H1 (cell line): ENCODE results near the gene GFOD1. TPM values are rescaled to one million over a fixed set of nuclear protein-coding genes. Genes with fewer than 3 reads are reported as not detected.

ENCODE experiments used
- ATF2 ChIP-seq: IDR thresholded peaks from 2 replicates; pipeline ENCODE4 v1.6.1; 2012; ENCODE audit warnings: low read length, inconsistent platforms
- CBX5 ChIP-seq: fragments of 300-800, 300-1000 bp; sonication (generic); IDR thresholded peaks from 2 replicates; pipeline ENCODE4 v1.7.1; 2016; ENCODE audit warnings: antibody characterized with exemption, low read length, low read depth
- FOSL1 ChIP-seq: IDR thresholded peaks from 2 replicates; pipeline ENCODE4 v1.6.1; 2011; ENCODE audit warnings: mild to moderate bottlenecking, low read depth, low read length, moderate library complexity; ENCODE audit not compliant: insufficient read depth
- GTF2F1 ChIP-seq: IDR thresholded peaks from 2 replicates; pipeline ENCODE4 v1.6.1; 2012; ENCODE audit warnings: low read depth, low read length, improper control_type of control experiment, borderline replicate concordance
- SIRT6 ChIP-seq: IDR thresholded peaks from one replicate; pipeline ENCODE4 v1.7.1; 2012; ENCODE audit warnings: low read length, inconsistent platforms
- ZNF274 ChIP-seq: IDR thresholded peaks from 2 replicates; pipeline ENCODE4 v1.7.0; 2012; ENCODE audit warnings: low read length, borderline replicate concordance; ENCODE audit errors: extremely low read depth
- polyA plus RNA-seq, 7 experiments: library from polyadenylated mRNA; depleted of rRNA in 3 of 7; stranded (reverse) in 5 of 7; unstranded in 2 of 7; fragments of >200 nt in 5 of 7; fragments of 200-250 nt in 2 of 7; gene quantifications; 1 replicate in 5 of 7; 2 replicates in 1 of 7; 4 replicates in 1 of 7; pipeline versions ENCODE4 v1.2.1 to v1.2.3, GENCODE V29; 2011 to 2013; ENCODE audit warnings: missing spikeins in 2 of 7, mixed read lengths in 2 of 7
- total RNA-seq: library from RNA; stranded (reverse); fragmentation: NEBNext Ultra II Directional; extraction: Animal tissue kit (Norgen Biotek cat#: 25700); gene quantifications from 2 replicates; pipeline ENCODE4 v1.2.1, GENCODE V29; 2021

The GFOD1 gene
- total and polyA plus RNA-seq, 2 of the 8 experiments (the other 6 are each of a cell fraction or from before 2014, with no cell fraction given): 2.5 to 8.8 TPM

- no peak for TF ChIP-seq ATF2
- TF ChIP-seq ZNF274: no peak
- TF ChIP-seq CBX5: no peak
- TF ChIP-seq GTF2F1: no peak
- TF ChIP-seq SIRT6: no peak
- no peak for TF ChIP-seq FOSL1
Measured at GRCh38 chr6:13358511-13358910, 128.9 kb downstream of the GFOD1 start (continued).
